GM18868 (cell line): Measurements from ENCODE around the gene TRMT44.
"Not testable (repeated sequence)": the region's sequence is repeated elsewhere in the genome, so short reads cannot be mapped to it uniquely, and the experiment has no call there.

Experiments
- ATAC-seq: cut with Tn5 transposase; IDR thresholded peaks from one replicate; pipeline ENCODE4 v1.9.1; 2021; ENCODE audit warnings: mild to moderate bottlenecking, moderate library complexity; ENCODE audit not compliant: unreplicated experiment

TRMT44 gene

GRCh38 chr4:8467016-8467415 is 26.4 kb downstream of the TRMT44 start:
- no peak for ATAC-seq

DNA sequence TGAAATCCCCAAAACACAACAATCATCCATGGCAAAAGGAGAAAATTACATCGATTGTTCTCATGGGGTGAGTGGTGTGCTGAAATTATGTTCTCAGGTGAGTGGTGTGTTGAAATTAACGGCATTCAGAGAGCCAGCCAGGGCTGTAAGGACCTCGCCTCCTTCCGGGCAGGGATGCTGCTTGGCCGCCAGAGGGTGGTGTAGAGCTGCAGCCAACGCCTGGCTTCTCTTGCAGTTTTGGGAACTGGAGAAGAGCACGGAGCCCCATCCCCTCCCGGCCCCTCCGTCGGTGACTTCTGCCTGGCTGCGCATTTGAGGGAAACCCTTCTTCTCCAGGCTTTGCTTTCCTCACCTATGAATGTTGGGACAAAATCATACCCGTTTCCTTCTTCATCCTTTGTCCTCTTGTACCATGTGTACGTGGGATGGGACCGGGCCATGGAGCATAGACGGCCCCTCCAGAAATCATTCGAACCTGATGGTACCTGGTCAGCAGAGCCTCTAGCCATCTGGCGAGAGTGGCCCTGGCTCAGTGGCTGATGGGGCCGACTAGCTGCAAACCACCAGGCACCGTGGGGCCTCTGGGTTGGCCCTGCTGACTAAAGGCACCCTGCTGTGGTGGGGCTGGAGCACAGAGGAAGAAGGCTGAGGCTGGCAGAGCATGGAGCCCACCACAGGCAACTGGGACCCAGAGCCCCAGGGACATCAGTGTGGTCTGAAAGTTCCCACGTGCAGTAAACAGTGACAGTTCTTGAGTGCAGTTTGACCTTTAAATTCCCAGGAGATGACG is 28.4 kb downstream of the TRMT44 start:
- peak; percentile 90 for ATAC-seq

DNA sequence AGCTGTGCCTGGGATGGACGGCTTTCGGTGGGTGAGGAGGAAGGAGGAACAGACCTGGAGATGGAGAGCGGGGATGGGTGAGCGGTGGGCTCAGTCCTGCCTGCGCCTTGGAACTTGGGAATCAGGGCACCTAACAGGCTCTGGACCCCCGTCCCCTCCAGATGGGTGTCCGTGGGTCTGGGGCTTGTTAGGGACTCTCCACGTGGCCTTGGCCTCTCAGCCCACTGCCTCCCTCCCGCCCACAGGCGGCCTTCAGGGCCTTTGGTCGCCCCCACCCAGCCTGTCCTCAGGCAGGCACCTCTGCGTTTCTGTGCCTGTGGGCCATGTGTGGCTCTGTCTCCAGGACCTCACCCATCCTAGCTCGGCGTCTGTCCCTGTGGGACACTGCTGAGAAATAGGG is 29.0 kb downstream of the TRMT44 start:
- ATAC-seq, result no peak

DNA sequence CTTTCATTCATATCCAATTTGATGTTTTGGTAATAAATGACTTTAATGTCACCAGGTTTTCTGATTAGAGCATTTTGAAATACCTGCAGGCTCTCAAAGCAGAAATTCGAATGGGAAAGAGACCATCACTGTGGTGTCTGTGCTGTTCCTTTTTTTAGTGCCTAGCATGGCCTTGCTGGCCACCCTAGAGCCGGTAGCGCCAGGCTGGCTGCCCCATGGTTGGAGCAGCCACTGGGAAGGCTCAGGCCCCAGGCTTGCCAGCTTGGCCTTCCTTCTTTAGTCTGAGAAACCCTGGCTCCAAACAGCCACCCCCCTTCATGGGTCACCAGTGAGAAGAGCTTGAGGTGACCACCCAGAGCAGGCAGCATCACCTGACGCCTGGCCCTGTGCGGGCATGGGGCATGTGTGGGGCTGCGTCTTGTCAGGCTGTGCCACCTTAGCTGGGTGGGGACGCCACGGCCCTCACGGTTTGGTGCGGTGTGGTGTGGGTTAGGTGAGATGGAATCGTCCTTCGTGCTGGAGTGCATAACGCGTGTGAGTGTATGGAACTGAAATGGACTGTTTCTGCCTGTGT is 30.0 kb downstream of the TRMT44 start:
- ATAC-seq, result no peak

- ATAC-seq, result no peak
Measured at GRCh38 chr4:8471211-8471875, 30.8 kb downstream of the TRMT44 start.

DNA sequence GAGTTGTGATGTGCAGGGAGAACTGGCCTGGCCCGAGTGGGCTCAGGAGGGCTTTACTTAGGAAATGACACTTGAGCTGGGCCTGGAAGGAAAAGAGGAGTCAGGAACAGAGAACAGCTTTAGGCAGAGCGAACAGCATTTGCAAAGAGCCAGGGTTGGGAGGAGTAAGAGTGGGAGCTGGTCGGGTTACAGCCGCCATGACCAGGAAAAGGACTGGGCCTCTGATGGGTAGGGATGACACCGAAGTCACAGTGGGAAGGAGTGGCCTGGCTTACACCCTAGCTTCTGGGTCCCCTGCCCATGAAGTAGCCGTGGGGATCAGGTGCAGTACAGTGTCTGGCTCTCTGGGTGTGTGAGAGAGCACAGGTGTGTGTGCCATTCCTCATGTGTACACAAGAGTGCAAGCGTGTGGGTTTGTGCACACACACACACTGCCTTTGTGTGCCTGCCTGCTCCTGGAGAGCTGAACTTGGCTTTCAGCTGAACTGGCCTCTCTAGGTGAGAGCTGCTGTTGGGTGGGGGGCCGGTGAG is 31.6 kb downstream of the TRMT44 start:
- no peak for ATAC-seq

- ATAC-seq, result no peak
Measured at GRCh38 chr4:8472689-8473197, 32.2 kb downstream of the TRMT44 start.

DNA sequence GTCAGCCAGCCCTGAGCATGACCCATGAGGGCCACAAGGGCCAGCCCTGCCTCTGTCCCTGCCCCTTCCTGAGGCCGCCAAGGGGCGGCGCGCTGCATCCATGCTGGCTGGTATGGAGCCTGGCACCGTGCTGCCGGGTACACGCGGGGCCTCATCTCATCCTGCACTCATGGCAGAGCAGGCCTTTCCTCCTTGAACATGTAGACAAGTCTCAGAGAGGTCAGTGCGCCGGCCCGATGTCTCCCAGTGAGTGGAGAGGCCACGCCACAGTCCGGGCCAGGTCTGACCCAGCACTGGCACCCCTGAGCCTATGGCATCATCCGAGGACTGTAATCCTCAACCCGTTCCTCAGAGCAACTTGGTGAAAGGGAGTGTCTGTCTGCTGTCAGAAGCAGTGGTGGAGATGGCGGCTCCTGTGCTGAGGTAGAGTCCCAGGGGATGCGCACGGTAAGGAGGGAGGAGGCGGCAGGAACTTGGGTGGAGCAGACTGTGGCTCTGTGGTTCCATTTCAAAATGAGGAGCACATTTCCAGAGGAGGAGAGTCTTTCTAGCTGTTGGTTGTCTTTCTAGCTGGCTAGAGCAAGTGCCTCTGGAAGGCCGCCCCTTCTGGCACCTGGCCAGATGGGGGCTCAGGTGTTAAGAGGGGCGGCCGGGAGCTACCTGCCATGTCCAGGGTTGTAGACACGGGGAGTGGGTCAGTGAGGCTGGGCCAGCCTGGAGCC is 32.8 kb downstream of the TRMT44 start:
- no peak for ATAC-seq

DNA sequence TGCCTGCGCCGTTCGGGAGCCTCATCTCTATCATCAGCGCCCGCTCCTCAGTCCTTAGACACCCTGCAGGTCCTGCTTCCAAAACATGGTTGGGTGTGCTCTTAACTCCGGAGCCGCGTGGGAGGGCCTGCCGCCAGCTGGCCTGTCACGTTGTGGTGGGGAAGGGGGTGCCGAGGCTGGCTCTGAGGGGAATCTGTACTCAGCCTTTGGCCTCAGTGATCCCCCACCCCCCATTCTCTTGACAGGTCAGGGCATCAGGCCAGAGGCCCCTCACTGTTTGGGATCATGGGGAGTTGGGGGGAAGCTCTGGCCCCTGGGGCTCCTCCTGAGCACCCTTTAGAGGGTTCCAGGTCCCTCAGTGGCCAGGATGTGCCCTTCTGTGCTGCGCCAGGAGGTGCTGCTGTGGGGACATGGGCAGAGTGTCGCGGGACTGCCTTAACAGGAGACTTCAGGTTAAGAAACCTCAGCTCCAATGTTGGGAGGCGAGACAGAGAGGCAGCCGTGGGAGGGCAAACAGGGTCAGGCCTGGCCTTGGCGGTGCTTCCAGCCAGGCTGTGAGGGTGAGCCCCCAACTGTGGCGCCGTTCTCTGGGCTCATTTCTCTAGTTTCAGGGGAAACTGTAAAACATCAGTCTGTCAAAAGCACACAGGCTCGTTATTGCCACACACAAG is 33.5 kb downstream of the TRMT44 start:
- no peak for ATAC-seq

GRCh38 chr4:8474856-8475255 is 34.3 kb downstream of the TRMT44 start:
- ATAC-seq, result no peak

DNA sequence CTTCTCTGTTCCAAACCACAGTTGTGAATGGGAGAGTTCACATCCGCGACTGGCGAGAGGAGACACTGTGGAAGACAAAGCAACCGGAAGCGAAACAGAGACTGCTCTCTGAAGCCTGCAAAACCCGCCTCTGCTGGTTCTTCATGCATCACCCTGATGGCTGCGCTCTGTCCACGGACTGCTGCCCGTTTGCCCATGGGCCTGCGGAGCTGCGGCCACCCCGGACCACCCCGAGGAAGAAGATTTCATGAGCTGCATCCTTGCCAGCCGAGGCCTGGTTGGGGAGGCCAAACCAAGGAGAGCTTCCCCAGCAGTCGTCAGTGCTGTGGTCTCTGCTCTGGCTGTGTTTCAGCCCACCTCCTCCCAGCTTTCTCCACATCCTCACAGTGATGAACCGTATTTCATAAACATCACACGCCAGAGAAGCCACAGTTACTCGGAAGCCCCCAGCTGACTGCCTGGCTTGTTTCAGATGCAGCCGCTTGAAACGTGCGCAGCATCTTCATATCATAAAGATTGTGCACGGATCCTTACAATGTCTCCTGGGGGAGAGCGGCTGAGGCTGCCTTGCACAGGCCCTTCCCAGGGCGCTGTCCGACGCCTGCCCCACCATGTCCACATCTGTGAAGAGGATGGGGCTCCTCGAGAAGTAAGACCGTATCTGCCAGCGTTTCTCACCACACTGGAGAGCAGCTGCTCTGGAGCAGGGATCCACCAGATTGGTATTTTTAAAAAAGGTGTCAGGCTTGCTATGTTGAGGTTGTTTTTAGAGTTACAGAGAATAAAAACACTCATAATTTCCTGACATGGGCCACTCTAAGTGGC is 35.4 kb downstream of the TRMT44 start:
- no peak for ATAC-seq

DNA sequence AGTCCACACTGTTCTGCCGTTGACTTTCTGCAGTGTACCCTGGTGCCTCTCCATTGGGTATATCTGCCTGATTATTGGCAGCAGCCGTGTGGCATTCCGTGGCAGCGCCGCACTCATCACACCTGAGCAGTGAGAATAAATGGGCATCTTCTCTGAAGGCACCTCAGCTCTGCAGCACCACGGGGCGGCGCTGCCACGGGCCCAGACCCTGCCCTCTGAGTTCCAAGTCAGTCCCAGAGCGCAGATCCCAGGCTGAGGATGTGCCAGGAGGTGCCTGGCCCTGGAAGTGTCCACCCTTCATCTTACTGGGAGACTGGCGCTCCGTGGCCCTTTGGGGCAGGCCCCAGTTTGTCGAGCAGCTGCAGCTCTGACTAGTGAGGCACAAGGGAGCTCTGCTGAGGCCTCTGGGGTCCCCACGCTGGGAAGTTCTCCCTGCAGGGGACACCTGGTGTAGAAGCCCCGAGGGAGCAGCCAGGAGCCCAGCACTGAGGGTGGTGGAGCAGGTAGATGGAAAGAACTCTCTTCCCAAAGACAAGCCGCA is 36.6 kb downstream of the TRMT44 start:
- ATAC-seq, result no peak

DNA sequence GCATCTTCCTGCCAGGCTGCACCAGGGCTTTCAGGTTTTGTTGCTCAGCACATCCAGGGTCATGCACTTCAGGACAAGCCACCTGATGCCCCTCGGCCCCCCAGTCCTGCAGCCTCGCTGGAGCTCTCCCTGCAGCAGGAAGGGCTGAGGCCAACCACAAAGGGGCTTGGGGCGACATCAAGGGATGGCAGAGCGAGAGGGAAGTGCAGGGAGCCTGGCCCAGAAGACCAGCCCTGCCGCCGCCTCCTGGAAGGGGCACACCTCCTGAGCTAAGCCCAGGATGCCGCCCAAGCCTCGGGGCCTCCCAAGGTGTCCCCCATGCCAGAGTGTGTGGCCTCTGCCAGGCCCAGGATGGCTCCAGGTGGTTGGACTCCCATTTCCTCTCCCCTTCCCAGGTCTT is 37.1 kb downstream of the TRMT44 start:
- ATAC-seq, result no peak

- ATAC-seq, result no peak
Measured at GRCh38 chr4:8478371-8478770, 37.8 kb downstream of the TRMT44 start.

GRCh38 chr4:8478801-8479744 is 38.5 kb downstream of the TRMT44 start:
- no peak for ATAC-seq

DNA sequence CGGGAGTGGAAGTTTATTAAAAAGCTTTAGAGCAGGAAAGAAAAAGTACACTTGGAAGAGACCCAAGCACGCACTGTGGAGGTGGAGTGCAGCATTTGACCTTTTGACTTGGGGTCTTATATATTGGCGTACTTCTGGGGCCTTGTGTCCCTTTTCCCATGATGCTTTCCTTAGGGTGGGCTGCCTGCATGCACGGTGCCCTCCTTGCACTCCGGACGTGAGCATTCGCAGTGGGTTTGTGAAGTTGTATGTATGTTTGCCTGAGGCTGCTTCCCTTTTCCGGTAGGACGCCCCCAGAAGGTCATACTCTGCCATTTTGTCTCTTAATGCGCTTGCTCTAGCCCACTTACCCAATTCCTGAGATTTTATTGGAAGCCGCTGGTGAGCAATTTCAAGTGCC is 39.6 kb downstream of the TRMT44 start:
- ATAC-seq, result no peak

- not testable (repeated sequence) for ATAC-seq
Measured at GRCh38 chr4:8486643-8487042, 46.1 kb downstream of the TRMT44 start.

DNA sequence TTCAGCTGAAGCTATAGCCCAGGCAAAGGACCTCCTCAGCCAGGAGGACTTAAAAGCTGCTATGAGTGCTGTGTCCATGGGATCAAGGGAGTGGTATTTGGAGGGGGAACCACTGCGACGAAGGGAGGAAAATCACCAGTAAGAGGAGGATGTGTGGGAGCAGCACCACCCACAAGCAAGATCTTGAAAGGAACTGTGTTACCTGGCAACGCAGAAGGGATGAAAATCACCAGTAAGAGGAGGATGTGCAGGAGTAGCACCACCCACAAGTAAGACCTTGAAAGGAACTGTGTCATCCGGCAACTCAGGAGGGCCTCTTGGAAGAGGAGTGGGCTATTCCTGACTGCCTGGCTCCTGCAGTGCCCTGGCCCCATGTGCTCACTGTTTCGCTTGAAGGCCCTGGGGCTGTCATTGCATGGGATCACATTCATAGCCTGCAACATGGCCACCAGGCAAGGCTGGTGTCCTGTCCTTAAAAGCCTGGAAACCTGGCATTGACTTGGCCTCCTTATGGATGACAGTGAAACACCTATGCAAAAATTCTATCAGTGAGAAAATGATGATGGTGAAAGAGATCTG is 48.3 kb downstream of the TRMT44 start:
- ATAC-seq, result no peak
